ENCODE measurements around the gene NR5A2. TPM values are rescaled to one million over a fixed set of nuclear protein-coding genes. Genes with fewer than 3 reads are reported as not detected.

The NR5A2 gene
- total RNA-seq, 1 experiment from 2014 or later = 2.1 TPM

DNA sequence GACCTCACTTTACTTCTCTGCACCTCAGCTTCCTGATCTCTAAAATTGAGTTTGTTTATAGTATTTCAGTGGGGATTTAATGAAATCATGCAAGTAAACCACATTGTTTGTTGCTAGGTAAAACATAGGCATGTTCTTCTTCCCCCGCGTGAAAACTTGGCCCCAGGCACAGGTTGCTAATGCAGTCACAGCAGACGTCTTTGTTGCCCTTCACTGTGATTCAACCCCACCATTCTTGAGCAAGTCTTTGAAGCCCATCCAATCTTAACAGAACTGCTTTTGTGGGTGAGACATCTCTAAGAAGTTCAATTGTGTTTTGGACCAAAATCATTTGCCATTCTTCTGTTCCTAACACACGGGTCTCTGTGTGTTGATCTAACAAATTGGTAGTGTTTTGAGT, 196.8 kb downstream of the NR5A2 start:
- H3K9me3 ChIP-seq (ENCODE audit: insufficient read depth, low read depth) = no peaks in the 10 kb centered on the region
- no peak overlapping the region for H3K4me2 ChIP-seq
- H3K4me3 ChIP-seq = no peak overlapping the region
- ChIA-PET CTCF (no interaction called here), POLR2A (ENCODE audit: unreplicated experiment) (no interaction called here)
- H3K36me3 ChIP-seq (ENCODE audit: low read depth) = no peaks in the 10 kb centered on the region
- H2AFZ ChIP-seq = no peak overlapping the region
- BruUV-seq (replicated peaks) = no TSS peak
- no peaks in the 10 kb centered on the region for H3K9me2 ChIP-seq (ENCODE audit: insufficient read depth)
- DNase-seq = no peak
- H3K27me3 ChIP-seq (ENCODE audit: insufficient read depth, low read depth) = no peaks in the 10 kb centered on the region
- intact Hi-C loops (cut with micrococcal nuclease; ENCODE audit: unreplicated experiment) = no loop called here
- H4K20me1 ChIP-seq (ENCODE audit: insufficient read depth) = no peaks in the 10 kb centered on the region
- no peak for TF ChIP-seq EZH2 (IDR thresholded peaks at IDR 0.05; ENCODE audit: low read depth)
- TF ChIP-seq, protein P1, sequence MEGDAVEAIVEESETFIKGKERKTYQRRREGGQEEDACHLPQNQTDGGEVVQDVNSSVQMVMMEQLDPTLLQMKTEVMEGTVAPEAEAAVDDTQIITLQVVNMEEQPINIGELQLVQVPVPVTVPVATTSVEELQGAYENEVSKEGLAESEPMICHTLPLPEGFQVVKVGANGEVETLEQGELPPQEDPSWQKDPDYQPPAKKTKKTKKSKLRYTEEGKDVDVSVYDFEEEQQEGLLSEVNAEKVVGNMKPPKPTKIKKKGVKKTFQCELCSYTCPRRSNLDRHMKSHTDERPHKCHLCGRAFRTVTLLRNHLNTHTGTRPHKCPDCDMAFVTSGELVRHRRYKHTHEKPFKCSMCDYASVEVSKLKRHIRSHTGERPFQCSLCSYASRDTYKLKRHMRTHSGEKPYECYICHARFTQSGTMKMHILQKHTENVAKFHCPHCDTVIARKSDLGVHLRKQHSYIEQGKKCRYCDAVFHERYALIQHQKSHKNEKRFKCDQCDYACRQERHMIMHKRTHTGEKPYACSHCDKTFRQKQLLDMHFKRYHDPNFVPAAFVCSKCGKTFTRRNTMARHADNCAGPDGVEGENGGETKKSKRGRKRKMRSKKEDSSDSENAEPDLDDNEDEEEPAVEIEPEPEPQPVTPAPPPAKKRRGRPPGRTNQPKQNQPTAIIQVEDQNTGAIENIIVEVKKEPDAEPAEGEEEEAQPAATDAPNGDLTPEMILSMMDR (conservative IDR thresholded peaks at IDR 0.05) = no peak
- H3K4me1 ChIP-seq (replicated peaks; ENCODE audit: insufficient read depth) = no peaks in the 10 kb centered on the region
- no peaks in the 10 kb centered on the region for H3F3A ChIP-seq (ENCODE audit: insufficient read depth, low read depth)
- no peaks in the 10 kb centered on the region for H3K79me2 ChIP-seq (ENCODE audit: low read depth)
- no peak overlapping the region for H3K27ac ChIP-seq

DNA sequence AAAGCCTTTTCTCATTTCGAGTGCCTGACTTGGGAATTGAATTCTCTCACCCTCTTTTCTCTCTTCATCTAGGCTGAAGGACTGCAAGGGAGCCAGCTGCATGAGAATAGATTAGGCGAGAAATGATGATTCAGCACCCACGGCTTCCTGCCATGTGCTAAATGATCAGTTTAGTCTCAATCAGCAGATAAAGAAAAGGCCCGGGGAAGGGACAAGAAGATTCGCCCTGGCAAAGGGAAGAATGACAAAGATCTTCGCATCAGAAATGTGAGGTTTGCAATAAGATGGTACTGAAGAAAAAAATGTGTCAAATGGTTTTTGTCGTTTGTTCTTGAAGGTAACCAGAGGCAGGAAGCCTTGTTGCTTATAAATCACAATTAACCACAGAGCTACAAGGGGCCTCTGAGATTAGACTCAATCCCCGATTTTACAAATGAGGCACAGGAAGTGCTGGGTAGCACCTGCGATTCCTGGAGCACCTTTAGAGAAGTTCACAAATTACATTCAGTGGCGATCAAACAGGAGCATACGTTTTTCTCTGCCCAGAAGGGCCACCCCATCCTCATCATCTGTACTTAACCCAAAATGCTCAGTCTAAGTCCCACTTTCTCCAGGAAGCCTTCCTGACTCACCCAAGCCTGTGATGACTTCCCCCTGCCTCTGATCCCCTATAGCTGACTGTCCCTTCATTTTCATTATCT, 198.9 kb downstream of the NR5A2 start:
- ChIA-PET POLR2A (ENCODE audit: unreplicated experiment) (no interaction called here), CTCF (no interaction called here)
- no peaks in the 10 kb centered on the region for H3K9me2 ChIP-seq (ENCODE audit: insufficient read depth)
- H3K4me3 ChIP-seq = no peak overlapping the region
- H4K20me1 ChIP-seq (ENCODE audit: insufficient read depth) = no peaks in the 10 kb centered on the region
- no peaks in the 10 kb centered on the region for H3F3A ChIP-seq (ENCODE audit: insufficient read depth, low read depth)
- DNase-seq = no peak
- intact Hi-C loops (cut with micrococcal nuclease; ENCODE audit: unreplicated experiment) = no loop called here
- no peaks in the 10 kb centered on the region for H3K27me3 ChIP-seq (ENCODE audit: insufficient read depth, low read depth)
- no peak overlapping the region for H3K27ac ChIP-seq
- no peaks in the 10 kb centered on the region for H3K36me3 ChIP-seq (ENCODE audit: low read depth)
- no TSS peak for BruUV-seq (replicated peaks)
- H3K4me2 ChIP-seq = no peak overlapping the region
- no peaks in the 10 kb centered on the region for H3K9me3 ChIP-seq (ENCODE audit: insufficient read depth, low read depth)
- no peaks in the 10 kb centered on the region for H3K4me1 ChIP-seq (replicated peaks; ENCODE audit: insufficient read depth)
- no peak for TF ChIP-seq EZH2 (IDR thresholded peaks at IDR 0.05; ENCODE audit: low read depth)
- TF ChIP-seq, protein P1 (conservative IDR thresholded peaks at IDR 0.05) = no peak
- no peak overlapping the region for H2AFZ ChIP-seq
- no peaks in the 10 kb centered on the region for H3K79me2 ChIP-seq (ENCODE audit: low read depth)

GRCh38 chr1:200226969-200227303, 199.4 kb downstream of the NR5A2 start:
- Histone ChIP-seq H3K9me2 (ENCODE audit: insufficient read depth) (no peaks in the 10 kb centered on the region), H2AFZ (no peak overlapping the region), H3K4me1 (replicated peaks; ENCODE audit: insufficient read depth) (no peaks in the 10 kb centered on the region), H3K4me3 (no peak overlapping the region), H3K4me2 (no peak overlapping the region), H3K27me3 (ENCODE audit: insufficient read depth, low read depth) (no peaks in the 10 kb centered on the region), H4K20me1 (ENCODE audit: insufficient read depth) (no peaks in the 10 kb centered on the region), H3K36me3 (ENCODE audit: low read depth) (no peaks in the 10 kb centered on the region), H3K9me3 (ENCODE audit: insufficient read depth, low read depth) (no peaks in the 10 kb centered on the region), H3F3A (ENCODE audit: insufficient read depth, low read depth) (no peaks in the 10 kb centered on the region), H3K79me2 (ENCODE audit: low read depth) (no peaks in the 10 kb centered on the region), H3K27ac (no peak overlapping the region)
- intact Hi-C loops (cut with micrococcal nuclease; ENCODE audit: unreplicated experiment) = no loop called here
- TF ChIP-seq EZH2 (IDR thresholded peaks at IDR 0.05; ENCODE audit: low read depth) = no peak
- TF ChIP-seq, protein P1 (conservative IDR thresholded peaks at IDR 0.05) = no peak
- ChIA-PET POLR2A (ENCODE audit: unreplicated experiment) (no interaction called here), CTCF (no interaction called here)
- no peak for DNase-seq
- BruUV-seq (replicated peaks) = no TSS peak

Measured in PC-9 (cell line).